WTC11 (cell line): ENCODE measurements around the gene ENO3. TPM values are rescaled to one million over a fixed set of nuclear protein-coding genes. Genes with fewer than 3 reads are reported as not detected.

ENCODE experiments used
- microRNA-seq: library from miRNA; unstranded; fragments of <30 nt; microRNA quantifications from one replicate; pipeline ENCODE4 v1.2.0, GENCODE V29; 2022; ENCODE audit warnings: borderline number of aligned reads
- total RNA-seq: library from RNA; stranded (reverse); gene quantifications from 3 replicates; pipeline ENCODE4 v1.2.3, GENCODE V29; 2021
- TF ChIP-seq, protein P1 (sequence below): sonication (generic); formaldehyde crosslinking; IDR thresholded peaks from 2 replicates; pipeline ENCODE4 v1.8.0; 2022; ENCODE audit warnings: mild to moderate bottlenecking, missing genetic modification reagents

ENO3 gene
- total RNA-seq, 1 experiment from 2014 or later, result 30.9 TPM

DNA sequence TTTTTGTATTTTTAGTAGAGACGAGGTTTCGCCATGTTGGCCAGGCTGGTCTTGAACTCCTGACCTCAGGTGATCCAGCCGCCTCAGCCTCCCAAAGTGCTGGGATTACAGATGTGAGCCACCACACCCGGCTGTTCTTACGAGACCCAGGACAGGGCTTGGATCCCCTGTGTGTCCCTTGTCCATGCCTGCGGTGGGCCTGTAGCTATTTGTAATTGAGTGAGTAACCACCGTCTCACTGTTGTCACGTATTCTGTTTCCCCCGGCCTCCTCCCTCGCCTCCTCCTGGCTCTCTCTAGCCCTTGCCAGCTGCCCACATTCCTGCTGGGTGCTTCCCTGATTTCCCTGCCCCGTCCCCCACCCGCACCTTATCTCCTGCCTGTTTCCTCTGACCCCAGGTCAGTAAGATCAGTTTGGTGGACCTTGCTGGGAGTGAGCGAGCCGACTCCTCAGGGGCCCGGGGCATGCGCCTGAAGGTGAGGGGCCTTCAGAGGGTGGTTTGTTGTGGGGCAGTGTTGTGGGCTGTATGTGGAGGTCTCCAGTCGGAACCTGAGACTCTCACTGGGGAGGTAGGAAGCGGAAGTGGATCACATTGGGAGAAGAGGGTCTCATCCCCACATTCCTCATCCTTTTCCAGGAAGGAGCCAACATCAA is 52.4 kb downstream of the ENO3 start (continued):
- TF ChIP-seq, protein P1, sequence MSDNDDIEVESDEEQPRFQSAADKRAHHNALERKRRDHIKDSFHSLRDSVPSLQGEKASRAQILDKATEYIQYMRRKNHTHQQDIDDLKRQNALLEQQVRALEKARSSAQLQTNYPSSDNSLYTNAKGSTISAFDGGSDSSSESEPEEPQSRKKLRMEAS (CRISPR knock-in tag), result no peak

Small RNAs within 50 kb of the gene (microRNA-seq; reads per million reads assigned to microRNA genes)
- gene MIR6864, result not detected
- not detected for gene MIR6865

Other genes starting within 250 kb of the ENO3 start
- 177 to 218 TPM (median 178 TPM) in 3 replicates for gene PELP1, start 247.0 kb upstream of the ENO3 start, total RNA-seq
- 79.7 to 87.8 TPM (median 81.0 TPM) in 3 replicates for gene ARRB2, start 240.5 kb upstream of the ENO3 start, total RNA-seq
- gene MED11, start 219.7 kb upstream of the ENO3 start, total RNA-seq, result 18.6 to 21.3 TPM (median 21.2 TPM) in 3 replicates
- 0.39 to 0.71 TPM (median 0.63 TPM) in 3 replicates for gene ZMYND15, start 211.3 kb upstream of the ENO3 start, total RNA-seq
- gene CXCL16, start 211.2 kb upstream of the ENO3 start, total RNA-seq, result 3.2 to 3.8 TPM (median 3.5 TPM) in 3 replicates
- not detected in 3 replicates for gene TM4SF5, start 179.2 kb upstream of the ENO3 start, total RNA-seq
- gene VMO1, start 164.8 kb upstream of the ENO3 start, total RNA-seq, result 1.2 to 2.1 TPM (median 1.7 TPM) in 3 replicates
- gene GLTPD2, start 162.2 kb upstream of the ENO3 start, total RNA-seq, result 0.41 to 0.44 TPM in 2 of 3 replicates, not detected in the other
- 294 to 305 TPM (median 296 TPM) in 3 replicates for gene PSMB6, start 155.0 kb upstream of the ENO3 start, total RNA-seq
- 51.3 to 64.9 TPM (median 52.1 TPM) in 3 replicates for gene PLD2, start 144.0 kb upstream of the ENO3 start, total RNA-seq
- gene MINK1, start 117.8 kb upstream of the ENO3 start, total RNA-seq, result 92.1 to 105 TPM (median 96.2 TPM) in 3 replicates
- gene C17orf107, start 51.6 kb upstream of the ENO3 start, total RNA-seq, result 8.2 to 8.7 TPM (median 8.7 TPM) in 3 replicates
- 0.64 to 0.78 TPM (median 0.70 TPM) in 3 replicates for gene CHRNE, start 48.0 kb upstream of the ENO3 start, total RNA-seq
- gene GP1BA, start 18.8 kb upstream of the ENO3 start, total RNA-seq, result not detected in 3 replicates
- 73.7 to 83.3 TPM (median 76.8 TPM) in 3 replicates for gene SLC25A11, start 11.1 kb upstream of the ENO3 start, total RNA-seq
- 121 to 143 TPM (median 122 TPM) in 3 replicates for gene RNF167, start 10.9 kb upstream of the ENO3 start, total RNA-seq
- 1,289 to 1,315 TPM (median 1,307 TPM) in 3 replicates for gene PFN1, start 2.6 kb upstream of the ENO3 start, total RNA-seq
- gene SPAG7, start 16.7 kb downstream of the ENO3 start, total RNA-seq, result 97.3 to 103 TPM (median 101 TPM) in 3 replicates
- 9.2 to 14.2 TPM (median 12.3 TPM) in 3 replicates for gene CAMTA2, start 36.6 kb downstream of the ENO3 start, total RNA-seq
- 0.61 to 1.1 TPM (median 1.1 TPM) in 3 replicates for gene INCA1, start 46.4 kb downstream of the ENO3 start, total RNA-seq
- 112 to 130 TPM (median 115 TPM) in 3 replicates for gene KIF1C, start 46.8 kb downstream of the ENO3 start, total RNA-seq
- gene SLC52A1, start 84.3 kb downstream of the ENO3 start, total RNA-seq, result 0.78 to 1.1 TPM (median 0.99 TPM) in 3 replicates
- 0.39 to 0.71 TPM (median 0.66 TPM) in 3 replicates for gene ZFP3, start 127.3 kb downstream of the ENO3 start, total RNA-seq
- 19.2 to 23.1 TPM (median 21.7 TPM) in 3 replicates for gene ZNF232, start 160.8 kb downstream of the ENO3 start, total RNA-seq
- gene USP6, start 164.9 kb downstream of the ENO3 start, total RNA-seq, result 0.20 to 0.25 TPM (median 0.23 TPM) in 3 replicates
- gene ZNF594, start 240.7 kb downstream of the ENO3 start, total RNA-seq, result 9.5 to 11.6 TPM (median 10.1 TPM) in 3 replicates